Osteocyte (in vitro differentiated cells): ENCODE measurements around the gene OR13C2. TPM values are rescaled to one million over a fixed set of nuclear protein-coding genes. Genes with fewer than 3 reads are reported as not detected.
"Not testable (repeated sequence)": the region's sequence is repeated elsewhere in the genome, so short reads cannot be mapped to it uniquely, and the experiment has no call there.

Experiments
- DNase-seq: peaks from one replicate; pipeline ENCODE4 v3.0.0; 2021; ENCODE audit warnings: mixed read lengths; ENCODE audit not compliant: unreplicated experiment; ENCODE audit errors: extremely low spot score
- H3K27ac Mint-ChIP-seq: one replicate; pipeline ENCODE4 v1.8.0; 2021; ENCODE audit warnings: mild to moderate bottlenecking, mixed read lengths; ENCODE audit not compliant: unreplicated experiment
- H3K27me3 Mint-ChIP-seq: one replicate; pipeline ENCODE4 v1.8.0; 2021; ENCODE audit warnings: mixed read lengths; ENCODE audit not compliant: unreplicated experiment
- H3K36me3 Mint-ChIP-seq: one replicate; pipeline ENCODE4 v1.8.0; 2021; ENCODE audit warnings: mixed read lengths; ENCODE audit not compliant: unreplicated experiment
- H3K4me1 Mint-ChIP-seq: one replicate; pipeline ENCODE4 v1.8.0; 2021; ENCODE audit warnings: mixed read lengths; ENCODE audit not compliant: unreplicated experiment
- H3K4me3 Mint-ChIP-seq: one replicate; pipeline ENCODE4 v1.8.0; 2021; ENCODE audit warnings: mild to moderate bottlenecking, moderate library complexity, mixed read lengths; ENCODE audit not compliant: unreplicated experiment
- H3K9me3 Mint-ChIP-seq: one replicate; pipeline ENCODE4 v1.8.0; 2021; ENCODE audit warnings: mixed read lengths; ENCODE audit not compliant: unreplicated experiment
- total RNA-seq: library from RNA; stranded (reverse); gene quantifications from 2 replicates; pipeline ENCODE4 v1.2.1, GENCODE V29; 2021
- TF ChIP-seq, protein P1 (sequence below): fragments of 200-600 bp; sonication (generic); IDR thresholded peaks from 2 replicates; pipeline ENCODE4 v1.5.0; 2021; ENCODE audit warnings: antibody characterized with exemption, mild to moderate bottlenecking, moderate library complexity

The OR13C2 gene
- total RNA-seq, 1 donor from 2014 or later: not detected

DNA sequence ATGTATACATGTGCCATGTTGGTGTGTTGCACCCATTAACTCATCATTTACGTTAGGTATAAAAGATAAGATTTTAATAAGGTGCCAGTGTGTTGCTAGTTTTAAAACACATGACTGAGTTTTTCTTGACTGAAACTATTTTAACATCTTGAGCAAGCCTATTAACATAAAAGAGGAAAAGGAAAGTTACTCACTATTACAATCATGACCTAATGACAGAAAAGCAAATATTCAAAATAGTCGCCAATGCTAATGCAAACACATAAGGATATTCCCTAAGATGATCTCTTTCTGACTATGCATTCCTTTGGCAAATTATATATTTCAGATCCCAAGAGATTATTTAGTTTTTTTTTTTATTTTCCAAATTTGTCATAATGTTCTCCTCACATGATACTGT, 5.8 kb upstream of the OR13C2 start:
- peaks cover 8% of the 10 kb centered on the region for H3K27me3 Mint-ChIP-seq
- TF ChIP-seq, protein P1, sequence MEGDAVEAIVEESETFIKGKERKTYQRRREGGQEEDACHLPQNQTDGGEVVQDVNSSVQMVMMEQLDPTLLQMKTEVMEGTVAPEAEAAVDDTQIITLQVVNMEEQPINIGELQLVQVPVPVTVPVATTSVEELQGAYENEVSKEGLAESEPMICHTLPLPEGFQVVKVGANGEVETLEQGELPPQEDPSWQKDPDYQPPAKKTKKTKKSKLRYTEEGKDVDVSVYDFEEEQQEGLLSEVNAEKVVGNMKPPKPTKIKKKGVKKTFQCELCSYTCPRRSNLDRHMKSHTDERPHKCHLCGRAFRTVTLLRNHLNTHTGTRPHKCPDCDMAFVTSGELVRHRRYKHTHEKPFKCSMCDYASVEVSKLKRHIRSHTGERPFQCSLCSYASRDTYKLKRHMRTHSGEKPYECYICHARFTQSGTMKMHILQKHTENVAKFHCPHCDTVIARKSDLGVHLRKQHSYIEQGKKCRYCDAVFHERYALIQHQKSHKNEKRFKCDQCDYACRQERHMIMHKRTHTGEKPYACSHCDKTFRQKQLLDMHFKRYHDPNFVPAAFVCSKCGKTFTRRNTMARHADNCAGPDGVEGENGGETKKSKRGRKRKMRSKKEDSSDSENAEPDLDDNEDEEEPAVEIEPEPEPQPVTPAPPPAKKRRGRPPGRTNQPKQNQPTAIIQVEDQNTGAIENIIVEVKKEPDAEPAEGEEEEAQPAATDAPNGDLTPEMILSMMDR: no peak
- H3K27ac Mint-ChIP-seq: no peak overlapping the region

DNA sequence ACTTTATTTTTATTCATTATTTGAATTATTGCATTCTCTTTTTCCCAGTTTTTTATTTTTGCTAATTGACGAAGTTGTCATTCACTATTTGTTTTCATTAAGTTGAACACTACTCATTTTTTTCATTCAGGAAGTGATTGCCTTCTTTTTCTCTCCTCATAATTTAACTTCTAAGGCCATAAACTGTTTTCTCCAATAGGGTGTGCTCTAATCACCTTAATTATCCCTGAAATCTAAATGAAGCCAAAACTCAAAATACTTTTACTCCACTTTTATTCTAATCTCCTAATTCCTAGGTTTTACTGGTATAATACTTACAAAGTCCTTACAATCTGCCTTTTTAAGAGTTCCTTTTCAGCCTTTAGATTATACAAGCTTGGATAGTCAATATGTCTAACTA, 2.9 kb upstream of the OR13C2 start:
- TF ChIP-seq, protein P1: peak; percentile 32
- H3K27ac Mint-ChIP-seq: no peak overlapping the region
- H3K27me3 Mint-ChIP-seq: peaks cover 16% of the 10 kb centered on the region
- no peaks in the 10 kb centered on the region for H3K36me3 Mint-ChIP-seq
- no peak overlapping the region for H3K4me3 Mint-ChIP-seq
- no peaks in the 10 kb centered on the region for H3K9me3 Mint-ChIP-seq
- H3K4me1 Mint-ChIP-seq: no peaks in the 10 kb centered on the region
- DNase-seq: no peak

More for the DNA sequence above, 5.8 kb upstream of the OR13C2 start:
- Mint-ChIP-seq H3K4me1 (no peaks in the 10 kb centered on the region), H3K36me3 (no peaks in the 10 kb centered on the region), H3K9me3 (no peaks in the 10 kb centered on the region), H3K4me3 (no peak overlapping the region)
- no peak for DNase-seq

DNA sequence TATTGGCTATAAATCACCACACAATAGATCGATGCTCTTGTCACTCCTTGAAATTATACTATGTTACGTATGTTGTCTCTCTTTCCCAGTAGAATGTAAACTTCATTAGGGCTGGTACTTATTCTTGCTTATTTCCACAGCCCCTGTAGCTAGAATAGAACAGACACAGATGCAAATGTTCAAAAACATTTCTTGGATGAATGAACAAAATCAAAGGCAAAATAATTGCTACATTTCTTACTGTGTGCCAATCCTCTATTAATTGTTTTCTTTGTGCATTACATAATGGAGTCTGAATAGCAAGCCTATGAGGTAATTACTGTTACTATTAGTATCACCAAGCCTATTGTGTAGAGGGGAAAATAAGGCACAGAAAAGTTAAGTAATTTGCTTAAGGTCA, 725 bp upstream of the OR13C2 start:
- TF ChIP-seq, protein P1: no peak
- DNase-seq: no peak
- Mint-ChIP-seq H3K36me3 (no peaks in the 10 kb centered on the region), H3K27me3 (peaks cover 13% of the 10 kb centered on the region), H3K4me3 (no peak overlapping the region), H3K9me3 (no peaks in the 10 kb centered on the region), H3K27ac (no peak overlapping the region), H3K4me1 (no peaks in the 10 kb centered on the region)

DNA sequence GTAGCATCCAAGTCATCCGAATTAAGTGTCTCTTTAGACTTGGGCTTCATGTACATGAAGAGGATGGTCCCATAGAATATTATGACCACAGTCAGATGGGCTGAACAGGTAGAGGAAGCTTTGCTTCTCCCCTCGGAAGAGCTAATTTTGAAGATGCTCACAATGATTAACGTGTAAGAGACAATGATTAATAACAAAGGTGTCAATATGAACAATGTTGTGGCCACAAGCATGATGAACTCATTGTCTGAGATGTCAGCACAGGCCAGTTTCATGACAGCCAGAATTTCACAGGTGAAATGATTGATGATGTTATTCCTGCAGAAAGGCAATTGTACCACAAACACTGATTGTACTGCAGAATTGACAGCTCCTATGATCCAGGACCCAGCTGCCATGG, 626 bp downstream of the OR13C2 start:
- Mint-ChIP-seq H3K4me1 (no peaks in the 10 kb centered on the region), H3K27ac (no peak overlapping the region), H3K9me3 (no peaks in the 10 kb centered on the region), H3K27me3 (peaks cover 13% of the 10 kb centered on the region), H3K36me3 (no peaks in the 10 kb centered on the region), H3K4me3 (no peak overlapping the region)
- TF ChIP-seq, protein P1: no peak
- no peak for DNase-seq

DNA sequence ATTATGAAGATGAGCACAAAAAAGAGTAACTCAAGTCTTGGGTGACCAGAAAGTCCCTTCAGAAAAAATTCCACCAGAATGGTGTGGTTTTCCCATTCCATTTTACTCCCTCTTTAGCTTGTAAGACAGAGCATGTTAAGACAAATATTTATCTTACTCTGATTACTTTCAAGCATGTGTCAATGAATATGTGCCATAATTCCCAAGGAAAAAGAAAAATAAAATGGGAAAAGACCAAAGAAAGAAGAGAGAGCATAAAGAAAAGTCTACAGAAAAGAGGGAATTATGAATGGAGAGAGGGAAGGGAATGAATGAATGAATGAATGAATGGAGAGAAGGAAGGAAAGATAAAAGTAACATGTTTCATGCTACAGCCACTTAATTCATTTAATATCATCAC, 6.1 kb downstream of the OR13C2 start, which contains the start of gene OR13C5:
Gene OR13C5 (minus strand): TSS at position 101 of the 400 bp plus-strand sequence. CDS start 0 bp downstream, at position 101.
- not testable (repeated sequence) for DNase-seq, H3K4me3 Mint-ChIP-seq, H3K9me3 Mint-ChIP-seq, H3K4me1 Mint-ChIP-seq, H3K27me3 Mint-ChIP-seq, H3K27ac Mint-ChIP-seq, H3K36me3 Mint-ChIP-seq

DNA sequence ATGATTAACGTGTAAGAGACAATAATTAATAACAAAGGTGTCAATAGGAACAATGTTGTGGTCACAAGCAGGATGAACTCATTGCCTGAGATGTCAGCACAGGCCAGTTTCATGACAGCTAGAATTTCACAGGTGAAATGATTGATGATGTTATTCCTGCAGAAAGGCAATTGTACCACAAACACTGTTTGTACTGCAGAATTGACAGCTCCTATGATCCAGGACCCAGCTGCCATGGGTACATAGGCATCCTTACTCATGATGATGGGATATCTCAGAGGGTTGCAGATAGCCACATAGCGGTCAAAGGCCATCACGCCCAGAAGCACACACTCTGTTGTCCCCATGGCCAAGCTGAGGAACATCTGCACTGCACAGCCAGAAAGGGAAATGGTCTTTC, 6.7 kb downstream of the OR13C2 start:
- not testable (repeated sequence) for H3K27ac Mint-ChIP-seq, H3K9me3 Mint-ChIP-seq, DNase-seq, H3K4me1 Mint-ChIP-seq, H3K4me3 Mint-ChIP-seq, H3K36me3 Mint-ChIP-seq, H3K27me3 Mint-ChIP-seq
